Measurements from ENCODE around the gene GPN1. TPM values are rescaled to one million over a fixed set of nuclear protein-coding genes. Genes with fewer than 3 reads are reported as not detected.

Gene GPN1
- total RNA-seq, 1 donor from 2014 or later, result 26.5 TPM

DNA sequence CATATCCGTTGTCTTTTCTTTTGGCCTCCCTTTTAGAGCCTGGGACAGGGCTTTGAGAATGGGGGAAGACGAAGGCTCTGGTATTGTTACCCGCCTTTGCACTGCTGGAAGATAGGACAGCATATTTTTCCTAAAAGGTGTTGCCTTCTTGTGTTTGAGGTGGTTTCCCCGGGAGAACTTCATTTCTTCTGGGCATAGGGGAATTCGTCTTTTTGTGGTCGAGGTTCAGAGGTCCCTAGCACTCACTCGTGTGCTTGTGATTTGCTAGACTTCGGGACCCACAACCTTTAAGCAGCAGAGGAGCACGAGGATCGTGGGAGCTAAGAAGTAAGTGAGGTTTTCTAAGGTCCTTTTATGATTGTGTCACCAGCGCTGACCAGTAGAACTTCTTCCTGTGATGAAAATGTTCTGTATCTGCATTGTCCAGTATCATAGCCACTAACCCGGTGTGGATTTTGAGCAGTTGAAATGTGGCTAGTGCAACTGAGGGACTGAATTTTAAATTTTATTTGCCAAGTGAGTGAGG is 45.4 kb upstream of the GPN1 start:
- H3K4me1 Mint-ChIP-seq (ENCODE audit: low read depth), result peaks cover 48% of the 10 kb centered on the region
- peaks cover 26% of the 10 kb centered on the region for H3K9me3 Mint-ChIP-seq (ENCODE audit: low read depth)
- TF ChIP-seq, protein P1, sequence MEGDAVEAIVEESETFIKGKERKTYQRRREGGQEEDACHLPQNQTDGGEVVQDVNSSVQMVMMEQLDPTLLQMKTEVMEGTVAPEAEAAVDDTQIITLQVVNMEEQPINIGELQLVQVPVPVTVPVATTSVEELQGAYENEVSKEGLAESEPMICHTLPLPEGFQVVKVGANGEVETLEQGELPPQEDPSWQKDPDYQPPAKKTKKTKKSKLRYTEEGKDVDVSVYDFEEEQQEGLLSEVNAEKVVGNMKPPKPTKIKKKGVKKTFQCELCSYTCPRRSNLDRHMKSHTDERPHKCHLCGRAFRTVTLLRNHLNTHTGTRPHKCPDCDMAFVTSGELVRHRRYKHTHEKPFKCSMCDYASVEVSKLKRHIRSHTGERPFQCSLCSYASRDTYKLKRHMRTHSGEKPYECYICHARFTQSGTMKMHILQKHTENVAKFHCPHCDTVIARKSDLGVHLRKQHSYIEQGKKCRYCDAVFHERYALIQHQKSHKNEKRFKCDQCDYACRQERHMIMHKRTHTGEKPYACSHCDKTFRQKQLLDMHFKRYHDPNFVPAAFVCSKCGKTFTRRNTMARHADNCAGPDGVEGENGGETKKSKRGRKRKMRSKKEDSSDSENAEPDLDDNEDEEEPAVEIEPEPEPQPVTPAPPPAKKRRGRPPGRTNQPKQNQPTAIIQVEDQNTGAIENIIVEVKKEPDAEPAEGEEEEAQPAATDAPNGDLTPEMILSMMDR (IDR thresholded peaks at IDR 0.05), result no peak
- H3K27me3 Mint-ChIP-seq (ENCODE audit: low read depth), result no peaks in the 10 kb centered on the region
- H3K36me3 Mint-ChIP-seq (ENCODE audit: low read depth), result peaks cover 8% of the 10 kb centered on the region
- peak overlapping the region; percentile 92 for H3K27ac Mint-ChIP-seq (ENCODE audit: unreplicated experiment)
- DNase-seq (ENCODE audit: low spot score), result no peak
- H3K4me3 Mint-ChIP-seq (ENCODE audit: unreplicated experiment), result peak overlapping the region; percentile 91

DNA sequence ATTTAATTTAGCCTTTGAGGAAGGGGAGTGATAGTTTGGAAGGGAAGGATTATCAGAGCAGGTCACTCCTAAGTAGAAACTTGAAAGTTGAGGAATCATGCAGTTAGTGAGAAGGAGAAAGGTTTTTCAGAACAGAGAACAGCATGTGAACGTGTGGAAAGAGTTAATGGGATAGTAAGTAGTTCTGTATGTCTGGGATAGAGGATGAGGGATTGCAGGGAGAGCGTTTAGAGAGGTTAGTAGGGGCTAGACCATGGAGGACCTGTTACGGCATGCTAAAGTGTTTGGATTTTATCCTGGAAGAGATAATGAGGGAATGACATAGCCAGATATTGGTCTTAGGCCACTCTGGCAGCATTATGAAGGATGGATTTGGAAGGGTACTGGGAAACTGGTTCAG is 44.3 kb upstream of the GPN1 start:
- Mint-ChIP-seq H3K27ac (ENCODE audit: unreplicated experiment) (no peak overlapping the region), H3K9me3 (ENCODE audit: low read depth) (peaks cover 18% of the 10 kb centered on the region), H3K36me3 (ENCODE audit: low read depth) (peaks cover 3% of the 10 kb centered on the region), H3K4me1 (ENCODE audit: low read depth) (peaks cover 54% of the 10 kb centered on the region), H3K4me3 (ENCODE audit: unreplicated experiment) (peak overlapping the region; percentile 91), H3K27me3 (ENCODE audit: low read depth) (no peaks in the 10 kb centered on the region)
- DNase-seq (ENCODE audit: low spot score), result no peak
- TF ChIP-seq, protein P1 (IDR thresholded peaks at IDR 0.05), result no peak

DNA sequence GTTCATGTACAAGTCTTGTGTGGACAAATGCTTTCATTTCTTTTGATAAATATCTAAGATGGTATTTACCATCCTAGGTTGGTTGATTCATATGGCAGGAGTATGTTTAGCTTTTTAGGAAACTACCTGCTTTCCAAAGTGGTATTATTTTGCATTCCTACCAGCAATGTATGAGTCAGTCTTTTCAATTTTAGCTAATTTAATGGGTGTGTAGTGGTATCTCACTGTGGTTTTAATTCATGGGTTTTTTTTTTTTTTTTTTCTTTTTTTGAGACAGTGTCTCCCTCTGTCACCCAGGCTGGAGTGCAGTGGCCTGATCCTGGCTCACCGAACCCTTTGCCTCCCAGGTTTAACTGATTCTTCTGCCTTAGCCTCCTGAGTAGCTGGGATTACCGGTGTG is 41.8 kb upstream of the GPN1 start:
- H3K4me3 Mint-ChIP-seq (ENCODE audit: unreplicated experiment), result no peak overlapping the region
- peaks cover 14% of the 10 kb centered on the region for H3K9me3 Mint-ChIP-seq (ENCODE audit: low read depth)
- DNase-seq (ENCODE audit: low spot score), result no peak
- TF ChIP-seq, protein P1 (IDR thresholded peaks at IDR 0.05), result no peak
- H3K4me1 Mint-ChIP-seq (ENCODE audit: low read depth), result peaks cover 61% of the 10 kb centered on the region
- H3K27me3 Mint-ChIP-seq (ENCODE audit: low read depth), result no peaks in the 10 kb centered on the region
- peaks cover 6% of the 10 kb centered on the region for H3K36me3 Mint-ChIP-seq (ENCODE audit: low read depth)
- H3K27ac Mint-ChIP-seq (ENCODE audit: unreplicated experiment), result no peak overlapping the region

DNA sequence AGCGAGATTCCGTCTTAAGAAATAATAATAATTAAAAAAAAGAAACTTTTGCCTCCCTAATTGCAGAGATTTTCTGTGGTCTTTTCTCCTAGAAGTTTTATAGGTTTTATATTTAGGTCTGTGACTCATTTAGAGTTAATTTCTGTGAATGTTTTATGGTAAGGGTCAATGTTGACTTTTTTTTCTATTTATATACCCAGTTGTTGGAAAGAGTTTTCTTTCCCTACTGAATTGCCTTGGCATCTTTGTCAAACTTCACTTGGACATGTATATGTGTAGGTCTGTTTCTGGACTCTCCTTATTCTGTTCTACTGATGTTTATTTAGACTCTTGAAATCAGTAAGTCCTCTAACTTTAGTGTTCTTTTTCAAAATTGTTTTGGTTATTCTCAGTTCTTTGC is 40.5 kb upstream of the GPN1 start:
- Mint-ChIP-seq H3K27me3 (ENCODE audit: low read depth) (no peaks in the 10 kb centered on the region), H3K4me3 (ENCODE audit: unreplicated experiment) (no peak overlapping the region), H3K27ac (ENCODE audit: unreplicated experiment) (peak overlapping the region; percentile 84), H3K36me3 (ENCODE audit: low read depth) (peaks cover 5% of the 10 kb centered on the region), H3K9me3 (ENCODE audit: low read depth) (peaks cover 14% of the 10 kb centered on the region), H3K4me1 (ENCODE audit: low read depth) (peaks cover 53% of the 10 kb centered on the region)
- no peak for DNase-seq (ENCODE audit: low spot score)
- TF ChIP-seq, protein P1 (IDR thresholded peaks at IDR 0.05), result no peak

DNA sequence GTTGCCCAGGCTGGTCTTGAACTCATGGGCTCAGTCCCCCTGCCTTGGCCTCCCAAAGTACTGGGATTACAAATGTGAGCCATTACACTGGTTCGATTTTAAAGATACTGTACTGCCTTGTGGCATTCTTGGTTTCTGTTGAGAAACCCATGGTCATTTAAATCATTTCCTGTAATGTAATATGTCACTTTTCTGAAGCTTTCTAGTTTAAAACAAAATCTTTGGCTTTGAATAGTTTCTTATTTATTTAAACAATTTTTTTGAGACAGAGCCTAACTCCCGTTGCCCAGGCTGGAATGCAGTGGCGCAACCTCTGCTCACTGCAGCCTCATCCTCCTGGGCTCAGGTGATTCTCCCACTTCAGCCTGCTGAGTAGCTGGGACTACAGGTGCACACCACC is 37.1 kb upstream of the GPN1 start:
- Mint-ChIP-seq H3K4me3 (ENCODE audit: unreplicated experiment) (no peak overlapping the region), H3K4me1 (ENCODE audit: low read depth) (peaks cover 27% of the 10 kb centered on the region), H3K9me3 (ENCODE audit: low read depth) (peaks cover 21% of the 10 kb centered on the region), H3K27me3 (ENCODE audit: low read depth) (no peaks in the 10 kb centered on the region), H3K27ac (ENCODE audit: unreplicated experiment) (peak overlapping the region; percentile 74), H3K36me3 (ENCODE audit: low read depth) (peaks cover 14% of the 10 kb centered on the region)
- TF ChIP-seq, protein P1 (IDR thresholded peaks at IDR 0.05), result no peak
- DNase-seq (ENCODE audit: low spot score), result no peak
